Retinal pigment epithelial cell (primary cell): Measurements from ENCODE around the gene MRC2.

Experiments used
- DNase-seq: peaks from one replicate; pipeline ENCODE4 v3.0.0-alpha.2; 2010; ENCODE audit warnings: low read depth
- H3K4me3 ChIP-seq: 2 replicates; pipeline ENCODE4 v1.5.1; 2011; ENCODE audit warnings: mild to moderate bottlenecking, low read length, control low read depth, moderate library complexity
- CTCF ChIP-seq: conservative IDR thresholded peaks from 2 replicates; pipeline ENCODE4 v1.5.1; 2011; ENCODE audit warnings: low read depth, low read length, control low read depth, inconsistent platforms

MRC2 gene

DNA sequence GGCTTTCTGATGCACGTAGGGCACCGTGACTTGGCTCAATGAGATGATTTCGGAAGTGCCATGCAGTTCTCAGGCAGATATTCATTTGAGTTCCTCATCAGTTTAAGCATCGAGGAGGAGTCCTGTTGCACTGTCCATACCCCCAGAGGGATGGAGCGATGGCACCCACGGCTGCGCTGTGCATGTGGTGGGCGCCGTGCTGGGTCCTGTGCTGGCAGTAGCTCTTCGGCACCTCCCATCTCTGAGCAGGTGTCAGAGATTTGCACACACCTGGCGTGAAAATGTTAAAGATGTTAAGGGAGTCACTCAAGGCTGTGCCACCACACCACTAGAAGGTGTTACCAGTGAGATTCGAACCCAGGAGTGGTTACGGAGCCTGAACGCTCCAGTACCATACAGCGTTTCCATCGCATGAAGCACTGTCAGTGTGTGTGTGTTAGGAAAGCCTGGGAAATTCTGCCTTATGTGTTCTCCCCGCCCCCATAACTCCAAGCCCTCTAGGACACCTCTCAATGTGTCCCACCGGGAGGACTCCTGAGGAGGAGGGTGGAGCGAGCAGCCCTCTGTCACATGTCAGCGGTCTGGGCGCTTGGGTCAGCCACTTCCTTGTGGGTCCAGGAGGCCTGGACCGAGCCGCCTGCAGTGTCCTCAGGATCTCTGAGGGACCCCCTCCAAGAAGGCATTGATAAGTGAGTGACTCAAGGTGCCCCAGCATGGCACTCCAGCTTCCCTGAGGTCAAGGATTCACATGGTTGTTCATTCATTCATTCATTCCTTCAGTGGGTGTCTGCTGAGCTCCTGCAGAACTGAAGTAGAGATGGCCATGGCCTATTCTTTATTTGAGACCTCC is 3.8 kb downstream of the MRC2 start:
- H3K4me3 ChIP-seq = no peak overlapping the region
- DNase-seq = no peak
- no peak for TF ChIP-seq CTCF

- DNase-seq = no peak
- no peak overlapping the region for H3K4me3 ChIP-seq
- TF ChIP-seq CTCF = no peak
These were observed 4.8 kb downstream of the MRC2 start for GRCh38 chr17:62631936-62632924.

DNA sequence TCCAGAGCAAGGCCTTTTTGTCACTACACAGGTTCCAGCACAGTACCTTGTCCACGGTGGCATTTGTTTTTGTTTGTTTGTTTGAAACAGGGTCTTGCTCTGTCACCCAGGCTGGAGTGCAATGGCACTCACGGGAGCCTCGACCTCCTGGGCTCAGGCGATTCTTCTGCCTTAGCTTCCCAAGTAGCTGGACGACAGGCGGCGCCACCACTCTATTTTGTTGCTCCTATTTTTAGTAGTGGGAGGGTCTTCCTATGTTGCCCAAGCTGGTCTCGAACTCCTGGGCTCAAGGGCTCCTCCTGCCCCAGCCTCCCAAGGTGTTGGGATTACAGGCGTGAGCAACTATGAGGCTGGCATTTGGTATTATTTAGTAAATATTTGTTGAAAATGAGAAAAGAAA is 10.3 kb downstream of the MRC2 start:
- DNase-seq = no peak

DNA sequence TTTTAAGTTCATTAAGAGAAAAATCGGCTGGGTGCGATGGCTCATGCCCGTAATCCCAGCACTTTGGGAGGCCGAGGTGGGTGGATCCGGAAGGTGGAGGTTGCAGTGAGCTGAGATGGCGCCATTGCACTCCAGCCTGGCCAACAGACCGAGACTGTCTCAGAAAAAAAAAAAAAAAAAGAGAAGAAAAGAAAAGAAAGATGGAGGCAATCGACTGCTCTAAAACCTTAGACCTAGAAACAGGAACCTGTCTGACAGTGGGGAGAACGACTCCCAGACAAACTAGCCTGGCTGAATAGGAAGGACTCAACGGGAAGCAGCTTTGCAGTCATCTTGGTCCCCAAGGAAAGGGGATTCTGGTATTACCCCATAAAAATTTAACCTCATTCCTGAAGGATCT is 13.7 kb downstream of the MRC2 start:
- DNase-seq = no peak
- TF ChIP-seq CTCF = no peak
- H3K4me3 ChIP-seq = no peak overlapping the region

More for the DNA sequence above, 10.3 kb downstream of the MRC2 start:
- TF ChIP-seq CTCF = no peak
- H3K4me3 ChIP-seq = no peak overlapping the region

DNA sequence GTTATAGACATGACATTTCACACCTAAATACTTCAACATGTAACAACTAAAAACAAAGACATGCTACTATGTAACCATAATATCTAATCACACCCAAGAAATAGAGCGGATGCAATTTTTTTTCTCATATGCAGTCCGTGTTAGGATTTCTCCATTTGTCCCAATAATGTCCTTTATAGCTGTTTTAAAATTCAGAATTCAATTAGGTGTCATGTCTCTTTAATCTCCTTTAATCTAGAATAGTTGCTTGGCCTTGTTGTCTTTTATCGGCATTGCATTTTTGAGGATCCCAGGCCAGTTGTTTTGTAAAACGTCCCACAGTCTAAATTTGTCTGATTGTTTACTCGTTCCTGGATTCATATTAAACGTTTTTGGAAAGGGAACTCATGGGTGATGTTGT is 14.5 kb downstream of the MRC2 start:
- no peak overlapping the region for H3K4me3 ChIP-seq
- no peak for TF ChIP-seq CTCF
- DNase-seq = no peak

GRCh38 chr17:62643496-62643895 is 16.0 kb downstream of the MRC2 start:
- no peak for TF ChIP-seq CTCF
- no peak overlapping the region for H3K4me3 ChIP-seq
- no peak for DNase-seq
